Kidney capillary endothelial cell (primary cell): Measurements from ENCODE around the gene DEDD2.

Experiments used
- DNase-seq: peaks from one replicate; pipeline ENCODE4 v3.0.0-alpha.2; 2018; ENCODE audit warnings: low spot score

DEDD2 gene

DNA sequence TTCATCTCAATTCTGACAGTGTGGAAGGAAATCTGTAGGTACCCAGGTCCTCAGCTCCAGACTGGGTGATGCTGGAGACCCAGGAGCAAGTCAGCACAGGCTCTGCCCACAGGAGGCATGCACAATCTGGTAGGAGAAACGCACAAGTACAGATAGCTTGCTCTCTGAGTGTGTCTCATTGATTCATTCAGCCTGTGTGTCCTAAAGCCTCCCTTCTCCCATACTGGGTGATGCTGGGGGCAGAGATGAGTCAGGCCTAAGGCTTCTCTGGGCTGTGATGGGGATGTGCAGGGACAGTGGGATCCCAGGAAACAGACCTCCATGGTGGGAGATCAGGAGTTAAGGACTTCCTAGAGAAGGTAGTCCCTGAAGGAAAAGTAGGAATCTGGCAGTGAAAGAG lies 9.4 kb upstream of the DEDD2 start:
- DNase-seq: no peak

DNA sequence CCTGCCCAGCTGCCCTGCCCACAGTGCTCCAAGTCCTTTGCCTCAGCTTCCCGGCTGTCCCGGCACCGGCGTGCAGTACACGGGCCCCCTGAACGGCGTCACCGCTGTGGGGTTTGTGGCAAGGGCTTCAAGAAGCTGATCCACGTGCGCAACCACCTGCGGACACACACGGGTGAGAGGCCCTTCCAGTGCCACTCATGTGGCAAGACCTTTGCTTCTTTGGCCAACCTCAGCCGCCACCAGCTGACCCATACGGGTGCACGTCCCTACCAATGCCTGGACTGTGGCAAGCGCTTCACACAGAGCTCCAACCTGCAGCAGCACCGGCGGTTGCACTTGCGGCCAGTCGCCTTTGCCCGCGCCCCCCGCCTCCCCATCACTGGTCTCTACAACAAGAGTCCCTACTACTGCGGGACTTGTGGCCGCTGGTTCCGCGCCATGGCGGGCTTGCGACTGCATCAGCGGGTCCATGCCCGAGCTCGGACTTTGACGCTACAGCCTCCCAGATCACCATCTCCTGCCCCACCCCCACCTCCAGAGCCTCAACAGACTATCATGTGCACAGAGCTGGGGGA lies 8.3 kb upstream of the DEDD2 start:
- no peak for DNase-seq

DNA sequence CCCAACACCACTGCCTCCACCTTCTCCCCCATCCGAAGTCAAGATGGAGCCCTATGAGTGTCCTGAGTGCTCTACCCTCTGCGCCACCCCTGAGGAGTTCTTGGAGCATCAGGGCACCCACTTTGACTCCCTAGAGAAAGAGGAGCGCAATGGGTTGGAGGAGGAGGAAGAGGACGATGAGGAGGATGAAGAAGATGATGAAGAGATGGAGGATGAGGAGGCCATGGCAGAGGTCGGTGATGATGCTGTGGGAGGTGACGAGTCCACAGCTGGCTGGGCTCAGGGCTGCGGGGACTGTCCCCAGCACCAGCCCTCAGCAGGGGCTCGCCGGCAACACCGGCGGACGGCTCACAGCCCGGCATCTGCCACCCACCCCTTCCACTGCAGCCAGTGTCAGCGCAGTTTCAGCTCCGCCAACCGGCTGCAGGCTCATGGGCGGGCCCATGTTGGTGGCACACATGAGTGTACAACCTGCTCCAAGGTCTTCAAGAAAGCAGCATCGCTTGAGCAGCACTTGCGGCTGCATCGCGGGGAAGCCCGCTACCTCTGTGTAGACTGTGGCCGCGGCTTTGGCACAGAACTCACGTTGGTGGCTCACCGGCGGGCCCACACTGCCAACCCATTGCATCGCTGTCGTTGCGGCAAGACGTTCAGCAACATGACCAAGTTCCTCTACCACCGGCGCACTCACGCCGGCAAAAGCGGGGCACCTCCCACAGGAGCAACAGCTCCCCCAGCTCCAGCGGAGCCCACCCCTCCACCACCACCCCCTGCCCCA lies 7.7 kb upstream of the DEDD2 start:
- no peak for DNase-seq

DNA sequence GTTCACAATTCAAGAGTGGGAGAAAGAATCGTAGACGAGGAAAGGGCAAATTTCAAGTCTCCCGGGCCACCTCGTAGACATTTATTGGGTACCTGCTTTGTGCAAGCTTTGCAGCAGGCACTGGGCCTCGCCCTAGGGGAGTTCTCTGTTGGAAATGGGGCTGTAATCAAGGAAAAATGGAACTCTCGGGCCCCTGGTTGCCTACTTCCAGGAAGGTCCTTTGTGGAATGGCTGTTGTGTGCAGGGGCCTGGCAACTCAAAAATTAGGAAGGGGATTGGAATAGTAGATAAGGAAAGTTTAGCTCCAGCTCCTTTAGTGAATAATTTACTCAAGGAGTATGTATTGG lies 3.2 kb upstream of the DEDD2 start:
- DNase-seq: no peak

DNA sequence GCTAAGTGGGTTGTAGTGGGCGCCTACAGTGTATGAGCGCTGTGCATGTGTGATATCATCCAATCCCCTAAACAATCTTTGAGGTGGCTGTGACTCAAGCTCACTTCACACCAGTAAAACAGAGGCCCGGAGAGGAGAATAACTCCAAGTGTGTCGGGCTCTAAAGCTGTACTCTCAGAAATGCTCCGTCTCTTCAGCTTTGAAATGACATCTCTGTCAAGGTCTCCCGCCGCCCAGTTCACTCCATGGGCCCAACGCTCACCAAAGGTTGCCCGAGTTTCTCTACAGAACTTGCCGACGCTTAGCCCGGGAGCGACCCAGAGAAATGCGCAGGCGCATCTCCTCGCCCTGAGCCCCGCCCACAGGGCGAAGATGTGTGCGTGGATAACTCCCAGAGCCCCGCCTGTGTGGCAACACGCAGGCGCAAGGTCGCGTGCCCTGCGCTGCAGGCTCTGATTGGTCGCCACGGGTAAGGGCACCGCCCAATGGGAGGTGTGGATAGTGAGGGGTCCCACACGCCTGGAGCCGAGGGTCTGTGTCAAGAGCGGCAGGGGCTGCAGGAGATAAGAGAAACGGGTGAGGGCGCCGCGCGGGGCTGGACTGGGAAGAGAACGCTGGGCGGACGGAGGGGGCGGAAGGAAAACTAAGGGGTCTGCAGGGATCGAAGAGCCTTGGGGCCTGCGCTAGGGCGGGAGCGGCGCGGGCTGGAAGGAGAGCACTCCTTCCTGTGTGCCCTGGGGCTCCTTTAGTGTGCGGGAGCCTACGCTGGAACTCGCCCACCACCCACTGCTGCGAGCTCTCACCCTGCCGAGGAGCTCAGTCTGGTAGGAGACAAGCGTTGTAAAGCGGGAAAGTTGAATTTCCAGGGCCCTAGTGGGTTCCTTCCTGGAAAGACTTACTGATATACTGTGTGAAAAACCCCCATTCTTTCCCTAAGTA lies 2.6 kb upstream of the DEDD2 start, which contains the start of gene ZNF526:
Gene ZNF526 (plus strand): TSS at position 501 of the 939 bp plus-strand sequence. CDS start 4,092 bp downstream, outside the sequence.
- peak; percentile 98 for DNase-seq

DNA sequence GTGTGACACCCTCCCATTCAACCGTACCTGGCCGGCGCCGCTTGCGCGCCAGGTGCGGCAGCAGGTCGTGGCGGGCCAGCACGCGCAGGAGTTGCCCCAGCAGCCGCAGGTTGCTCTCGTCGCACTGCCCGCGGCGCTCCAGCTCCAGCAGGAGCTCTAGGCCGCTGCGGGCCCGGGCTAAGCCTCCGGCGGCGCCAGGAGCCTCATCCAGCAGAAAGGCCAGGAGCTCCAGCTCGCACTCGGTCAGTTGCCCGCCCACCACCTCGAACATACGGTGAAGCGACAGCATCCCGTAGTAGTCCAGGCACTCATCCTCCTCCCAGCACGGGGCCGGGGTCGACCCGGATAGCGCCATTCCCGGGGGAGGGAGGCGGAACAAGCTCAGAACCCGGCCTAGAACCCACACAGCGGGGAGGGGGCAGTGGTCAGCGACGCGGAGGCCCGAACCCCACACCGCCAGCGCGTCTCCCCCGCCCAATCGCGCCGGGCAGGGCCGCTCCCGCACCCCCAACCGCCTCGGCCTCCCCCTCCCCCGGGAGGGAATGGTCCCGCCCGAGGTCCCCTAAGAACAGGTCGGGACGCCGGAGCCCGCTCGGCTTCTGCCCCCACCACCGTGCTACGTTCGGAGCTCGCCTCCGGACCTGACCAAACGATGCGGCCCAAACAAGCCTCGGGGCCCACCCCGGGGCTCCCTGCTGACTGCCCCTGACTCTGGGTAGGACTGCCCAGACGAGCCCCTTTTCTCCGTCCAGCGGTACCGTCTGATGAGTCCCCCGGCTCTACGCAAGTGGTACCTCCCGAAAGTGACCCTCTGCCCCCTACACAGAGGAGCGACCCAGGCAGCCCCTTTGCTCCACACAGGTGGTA lies 591 bp downstream of the DEDD2 start:
- DNase-seq: no peak

DNA sequence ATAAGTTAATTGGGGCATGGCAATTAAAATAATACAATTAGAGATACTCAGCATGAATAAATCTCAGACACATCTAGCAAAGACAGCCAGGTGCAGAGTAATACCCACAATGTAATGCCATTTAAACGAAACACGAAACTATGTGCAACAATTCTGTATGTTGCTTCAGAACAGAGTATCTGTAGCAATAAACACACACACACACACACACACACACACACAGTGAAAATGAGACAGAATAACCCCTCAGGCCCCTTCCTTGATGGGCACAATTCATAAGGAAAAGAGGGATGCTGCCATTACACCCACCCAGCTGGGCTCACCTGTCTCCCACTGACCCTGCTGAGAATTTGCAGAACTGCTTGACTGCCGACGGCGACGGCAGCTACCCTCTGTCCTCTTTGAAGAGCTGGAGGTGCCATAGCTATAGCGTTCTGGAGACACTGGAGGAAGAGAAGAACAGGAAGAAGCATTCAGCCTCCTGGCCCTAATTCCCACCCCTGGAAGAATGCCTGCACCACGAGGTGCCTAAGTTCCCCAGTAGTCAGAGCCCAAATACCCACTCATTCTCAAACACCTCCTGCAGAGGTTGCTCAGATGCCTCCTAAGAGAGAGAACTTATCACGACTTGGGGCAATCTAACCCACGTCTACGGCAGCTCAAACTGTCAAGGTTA lies 2.5 kb downstream of the DEDD2 start:
- no peak for DNase-seq

DNA sequence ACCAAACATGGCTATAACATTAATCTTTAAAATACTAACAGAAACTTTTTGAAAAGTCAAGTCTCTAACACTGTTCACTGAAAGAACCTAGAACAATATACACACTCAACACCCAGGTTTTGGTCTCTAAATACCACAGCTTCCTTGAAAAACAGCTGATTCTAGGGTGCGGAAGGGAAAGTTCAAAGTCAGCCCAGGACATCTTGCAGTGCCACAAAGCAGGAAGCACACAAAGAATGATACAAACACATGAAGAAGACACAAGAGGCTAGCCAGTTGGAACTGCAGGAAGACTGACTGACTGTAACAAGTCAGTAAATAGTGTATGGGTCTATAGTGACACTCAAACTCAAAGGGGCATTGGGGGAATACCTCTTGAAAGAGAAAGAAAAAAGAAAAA lies 4.6 kb downstream of the DEDD2 start:
- DNase-seq: no peak

DNA sequence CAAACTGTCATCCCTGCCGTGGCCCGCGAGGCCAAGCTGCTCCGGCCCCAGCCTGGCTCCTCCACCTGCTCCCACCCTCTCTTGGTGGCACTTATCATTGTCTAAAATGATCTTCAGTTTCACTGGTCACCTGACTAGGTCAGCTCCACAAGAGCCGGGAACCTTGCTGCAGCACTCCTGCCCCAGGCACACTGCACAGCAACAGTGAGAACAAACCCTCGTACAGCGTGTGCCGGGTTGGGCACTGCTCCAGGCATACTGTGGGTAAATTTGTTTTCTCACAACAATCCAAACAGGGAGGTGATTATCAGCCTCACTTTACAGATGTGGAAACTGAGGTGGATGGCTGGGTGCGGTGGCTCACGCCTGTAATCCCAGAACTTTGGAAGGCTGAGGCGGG lies 8.9 kb downstream of the DEDD2 start:
- DNase-seq: no peak

DNA sequence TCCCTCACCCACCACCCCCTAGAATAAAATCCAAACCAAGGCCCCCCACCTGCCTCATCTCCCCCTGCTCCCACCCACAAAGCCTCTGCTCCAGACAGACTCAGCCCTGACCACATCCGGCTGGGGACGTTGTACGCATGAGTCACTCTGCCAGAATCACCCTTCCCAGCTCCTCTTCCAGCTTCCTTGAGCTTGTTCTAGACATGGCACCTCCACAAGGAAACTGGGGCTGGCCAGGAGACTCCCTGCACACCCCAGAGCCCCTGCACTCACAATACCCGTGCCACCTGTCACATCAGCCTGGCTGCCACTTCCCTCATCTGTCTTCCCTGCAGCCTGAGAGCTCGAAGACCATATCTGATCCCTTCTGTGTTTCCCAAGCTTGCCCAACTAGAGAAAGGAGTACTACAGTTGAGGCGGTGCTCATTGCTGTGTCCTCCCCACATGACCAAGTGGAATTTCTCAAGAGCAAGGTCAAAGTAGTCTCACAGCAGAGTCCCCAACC lies 9.7 kb downstream of the DEDD2 start:
- DNase-seq: no peak

DNA sequence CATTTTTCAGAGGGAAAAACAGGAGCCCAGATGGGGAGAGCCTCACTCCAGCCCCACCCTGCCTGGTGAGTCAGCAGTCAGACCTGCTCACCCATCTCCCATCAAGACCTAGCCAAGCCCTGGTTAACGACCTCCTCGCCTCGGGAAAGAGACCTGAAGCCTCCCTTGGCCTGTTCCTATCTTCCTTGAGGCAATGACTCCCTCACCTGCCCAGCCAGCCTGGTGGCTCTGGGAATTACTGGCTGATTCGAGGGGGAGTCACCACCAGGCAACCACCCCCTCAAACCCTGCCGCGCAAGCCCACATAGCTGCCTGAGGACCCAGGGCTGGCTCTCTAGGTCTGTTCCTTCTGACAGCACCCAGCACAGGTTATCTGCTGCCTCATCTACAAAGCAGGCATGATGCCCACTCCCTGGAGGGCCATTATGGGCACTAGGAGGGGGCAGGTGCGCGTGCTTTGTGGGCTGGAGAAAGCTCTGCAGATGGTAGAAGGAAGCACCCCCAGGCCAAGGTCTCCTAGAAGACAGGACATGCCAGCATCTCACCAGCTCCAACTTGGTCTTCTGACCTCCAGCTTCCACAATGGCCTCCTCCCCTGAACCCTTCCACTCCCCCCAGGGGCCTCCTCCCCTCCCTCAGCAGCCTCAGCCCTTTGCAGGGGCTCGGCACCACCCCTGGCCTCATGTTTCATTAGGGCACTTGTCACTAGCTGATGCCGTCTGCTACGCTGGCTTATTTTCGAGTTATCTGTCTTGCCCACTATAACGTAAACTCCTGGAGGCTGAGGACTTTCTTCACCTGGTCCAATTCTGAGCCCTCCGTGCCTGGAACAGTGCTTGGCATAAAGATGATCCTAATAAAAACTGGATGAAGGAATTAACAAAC lies 10.4 kb downstream of the DEDD2 start:
- DNase-seq: no peak

DNA sequence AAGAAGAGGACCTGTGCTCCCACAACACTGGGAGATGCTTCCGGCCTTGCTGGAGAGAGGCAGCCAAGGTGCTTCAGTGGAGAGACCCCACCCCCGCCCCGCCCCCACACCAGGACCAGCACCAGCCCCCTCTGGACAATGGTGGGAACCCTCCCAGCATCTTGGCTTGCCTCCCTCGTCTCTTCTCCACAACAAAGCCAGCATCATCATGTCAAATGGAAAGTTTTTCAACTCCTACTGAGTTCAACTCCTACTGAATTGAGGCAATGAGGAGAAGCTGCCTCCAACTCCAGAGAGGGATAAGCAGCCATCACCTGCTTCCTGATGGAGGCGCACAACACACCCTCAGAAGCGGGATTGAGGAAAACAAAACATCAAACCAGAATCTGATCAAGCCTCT lies 12.8 kb downstream of the DEDD2 start:
- no peak for DNase-seq

DNA sequence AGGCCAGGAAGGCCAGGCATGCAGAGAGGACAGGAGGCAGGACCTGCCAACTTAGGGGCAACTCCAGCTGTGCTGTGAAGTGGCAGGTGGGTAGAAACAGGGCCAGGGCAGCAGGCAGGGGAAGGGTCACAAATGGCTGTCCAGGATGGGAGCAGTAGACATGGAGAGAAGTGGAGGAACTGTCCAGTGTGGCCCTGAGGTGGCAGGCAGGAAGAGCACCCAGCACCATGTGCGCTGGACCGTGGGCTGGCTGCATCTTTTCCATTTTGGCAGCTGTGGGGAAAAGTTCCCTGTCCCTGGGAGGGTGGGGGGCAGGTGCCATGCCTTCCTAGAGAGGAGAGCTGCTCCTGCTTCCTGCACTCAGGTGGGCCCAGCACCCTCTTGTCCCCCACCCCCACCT lies 13.8 kb downstream of the DEDD2 start:
- DNase-seq: no peak

DNA sequence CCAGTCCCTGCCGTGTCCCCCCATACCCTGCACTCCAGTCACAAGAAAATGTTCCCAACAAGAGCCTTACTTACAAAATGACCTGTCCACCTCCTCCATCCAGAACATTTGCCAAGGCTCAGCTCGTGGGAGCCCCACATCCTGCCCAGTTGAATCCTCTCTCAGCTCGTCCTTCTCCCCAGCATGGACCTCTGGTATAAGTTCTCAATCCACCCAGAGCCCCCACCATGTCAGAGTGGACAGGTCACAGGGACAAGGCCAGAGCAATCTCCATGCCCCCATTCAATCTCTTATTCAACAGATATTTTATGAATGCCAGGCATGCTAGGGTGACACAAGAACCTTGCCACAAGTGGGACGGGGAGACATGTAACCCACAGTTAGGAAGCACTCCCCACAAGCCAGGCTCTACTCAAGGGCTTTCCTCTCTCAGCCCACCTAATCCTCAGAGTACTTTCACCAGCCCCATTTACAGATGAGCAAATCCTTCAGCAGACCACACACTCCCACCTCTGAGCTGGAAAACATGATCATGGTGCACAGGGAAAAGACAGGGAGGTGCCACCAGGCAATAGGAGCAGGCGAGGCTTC lies 15.1 kb downstream of the DEDD2 start:
- no peak for DNase-seq

DNA sequence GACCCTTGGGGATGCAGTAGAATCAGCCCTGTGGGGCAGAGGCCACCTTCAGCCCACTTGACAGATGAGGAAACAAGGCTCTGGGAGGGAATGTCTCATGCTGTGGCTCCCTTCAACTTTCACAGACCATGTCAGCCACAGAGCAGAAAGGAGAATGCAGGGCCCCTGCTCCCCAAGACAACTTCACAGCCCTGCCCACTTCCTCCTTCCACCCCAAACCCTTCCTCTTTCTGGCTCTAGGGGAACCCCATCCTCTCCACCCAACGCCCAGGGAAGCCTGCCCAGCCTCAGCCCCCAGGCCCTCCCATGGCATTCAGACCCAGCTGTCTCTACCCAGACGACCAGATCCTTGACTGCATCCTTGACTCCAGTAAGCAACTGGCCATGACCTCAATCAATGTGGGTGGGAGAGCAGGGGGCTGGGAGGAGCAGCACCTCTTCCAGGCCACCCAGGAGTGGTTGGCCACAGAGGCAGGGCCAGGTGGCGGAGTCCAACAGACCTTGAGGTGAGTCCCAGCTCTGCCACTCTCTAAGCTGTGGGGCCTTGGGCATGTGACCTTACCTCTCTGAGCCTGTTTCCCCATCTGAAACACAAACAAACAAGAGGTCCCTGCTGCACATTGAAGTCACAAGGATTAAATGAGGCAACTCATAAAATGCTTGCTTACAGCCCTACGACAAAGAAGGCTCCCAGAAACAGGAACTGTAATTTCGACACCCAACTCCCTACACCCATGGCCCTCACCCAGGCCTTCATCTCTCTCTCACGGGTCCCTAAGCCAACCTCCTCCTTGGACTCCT lies 15.8 kb downstream of the DEDD2 start:
- DNase-seq: no peak

DNA sequence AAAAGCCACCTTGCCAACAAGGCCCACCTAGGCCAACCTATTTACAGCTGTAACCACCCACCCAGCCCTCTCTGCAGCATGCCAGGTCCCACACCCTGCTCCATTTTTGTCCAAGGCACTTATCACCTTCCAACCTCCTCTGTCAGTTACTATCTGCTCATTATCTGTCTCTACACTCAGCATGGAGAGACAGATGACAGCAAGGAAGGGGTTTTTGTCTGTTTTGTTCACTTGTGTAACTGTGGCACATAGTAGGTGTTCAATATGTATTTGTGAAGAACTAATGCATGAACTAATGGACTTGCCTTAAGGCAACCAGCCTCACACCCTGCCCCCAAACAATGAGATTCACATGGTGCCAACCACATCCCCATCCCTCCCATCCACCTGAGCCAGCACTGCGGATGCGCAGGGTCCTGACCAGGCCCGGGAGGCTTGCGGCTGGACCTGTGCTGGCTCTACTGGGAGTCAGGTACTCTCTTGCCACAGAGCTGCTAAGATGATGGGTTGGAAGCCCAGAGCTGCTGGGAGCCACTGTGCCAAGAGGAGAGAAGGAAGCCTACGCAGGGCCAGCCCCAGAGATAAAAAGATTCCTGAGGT lies 17.3 kb downstream of the DEDD2 start:
- no peak for DNase-seq

DNA sequence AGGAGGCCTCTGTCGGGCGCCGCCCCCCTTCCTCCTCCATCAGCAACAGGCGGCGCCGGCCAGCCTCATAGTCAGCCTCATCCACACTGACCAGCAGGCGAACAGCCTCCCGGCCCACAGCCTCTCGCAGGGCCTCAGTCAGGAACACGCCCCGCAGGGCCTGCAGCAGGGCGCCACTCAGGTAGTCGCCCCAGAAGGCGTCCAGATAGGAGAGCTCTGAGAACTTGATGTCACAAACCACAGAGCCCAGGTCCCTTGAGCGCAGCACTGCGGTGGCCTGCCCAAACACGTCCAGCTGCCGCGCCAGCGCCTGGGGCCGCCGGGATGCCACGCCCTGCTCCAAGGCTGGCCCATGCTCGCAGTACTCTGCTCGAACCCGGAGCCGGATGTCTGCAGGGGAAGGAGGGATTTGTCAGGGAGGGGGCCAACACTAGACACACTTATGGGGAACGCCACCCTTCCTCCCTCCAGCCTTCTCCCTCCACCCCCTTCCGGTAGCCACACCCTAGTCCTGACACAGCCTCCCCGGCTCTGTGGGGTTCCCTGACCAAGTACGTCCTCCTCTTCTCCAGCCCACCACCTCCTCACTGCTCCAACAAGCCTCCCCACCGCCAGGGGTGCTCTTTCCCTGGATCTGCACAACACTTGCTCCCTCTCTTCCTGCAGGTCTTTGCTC lies 17.9 kb downstream of the DEDD2 start:
- no peak for DNase-seq
